IMR-90 (cell line): ENCODE results near the gene PTMS. TPM values are rescaled to one million over a fixed set of nuclear protein-coding genes. Genes with fewer than 3 reads are reported as not detected.

Experiments used
- ATAC-seq: fragments of 200-7000 bp; cut with Tn5 transposase; 2 replicates; pipeline ENCODE4 v1.9.1; 2020; ENCODE audit warnings: low read depth, mild to moderate bottlenecking, moderate library complexity
- BruUV-seq: library from RNA; stranded (reverse); fragments of 400-500 nt; replicated peaks from 2 replicates; lab custom pipeline; 2021; lab: Mats Ljungman, UMichigan
- CTCF ChIA-PET: fragments of 300-600 bp; formaldehyde crosslinking; extraction: SDS; loops from one replicate; lab custom pipeline; 2021; ENCODE audit warnings: antibody characterized with exemption; lab: Yijun Ruan, JAX
- POLR2A ChIA-PET: fragments of 300-600 bp; sonication (Branson Sonifier 250); formaldehyde crosslinking; loops from one replicate; lab custom pipeline; 2022; ENCODE audit warnings: antibody characterized with exemption; ENCODE audit not compliant: unreplicated experiment; lab: Charles Lee
- DNase-seq: peaks from one replicate; pipeline ENCODE4 v3.0.0; 2013
- H2AFZ ChIP-seq: replicated peaks from 2 replicates; pipeline ENCODE3; 2013; ENCODE audit warnings: low read length, mild to moderate bottlenecking; ENCODE audit not compliant: poor library complexity
- H2AK5ac ChIP-seq: 2 replicates; pipeline ENCODE4 v1.6.1; 2013; ENCODE audit warnings: low read depth, low read length, inconsistent platforms
- H2AK9ac ChIP-seq: replicated peaks from 2 replicates; pipeline ENCODE3; 2013; ENCODE audit warnings: mild to moderate bottlenecking, low read depth, low read length, moderate library complexity; ENCODE audit not compliant: poor library complexity
- H2BK120ac ChIP-seq: 2 replicates; pipeline ENCODE4 v1.6.1; 2013; ENCODE audit warnings: low read depth, low read length, inconsistent platforms
- H2BK15ac ChIP-seq: 3 replicates; pipeline ENCODE4 v1.6.1; 2013; ENCODE audit warnings: low read depth, low read length, inconsistent platforms
- H2BK20ac ChIP-seq: 2 replicates; pipeline ENCODE4 v1.6.1; 2013; ENCODE audit warnings: low read depth, mild to moderate bottlenecking, inconsistent platforms, low read length, moderate library complexity
- H2BK5ac ChIP-seq: 2 replicates; pipeline ENCODE4 v1.6.1; 2013; ENCODE audit warnings: mild to moderate bottlenecking, low read depth, low read length, inconsistent platforms; ENCODE audit not compliant: poor library complexity, severe bottlenecking
- H3K14ac ChIP-seq: replicated peaks from 2 replicates; pipeline ENCODE4 v1.6.1; 2013; ENCODE audit warnings: low read depth, low read length, inconsistent platforms
- H3K18ac ChIP-seq: 2 replicates; pipeline ENCODE4 v1.6.1; 2013; ENCODE audit warnings: low read depth, low read length, control low read depth
- H3K23ac ChIP-seq: 2 replicates; pipeline ENCODE4 v1.6.1; 2013; ENCODE audit warnings: low read depth, low read length, inconsistent platforms
- H3K27ac ChIP-seq: 2 replicates; pipeline ENCODE4 v1.5.1; 2013; ENCODE audit warnings: mild to moderate bottlenecking, control low read depth, low read length; ENCODE audit not compliant: insufficient read depth
- H3K27me3 ChIP-seq: 2 replicates; pipeline ENCODE4 v1.6.1; 2013; ENCODE audit warnings: low read length; ENCODE audit not compliant: control insufficient read depth, insufficient read depth
- H3K36me3 ChIP-seq: 2 replicates; pipeline ENCODE4 v1.6.1; 2013; ENCODE audit warnings: low read length, mixed read lengths; ENCODE audit not compliant: control insufficient read depth, insufficient read depth
- H3K4ac ChIP-seq: 2 replicates; pipeline ENCODE4 v1.6.1; 2013; ENCODE audit warnings: low read depth, low read length, inconsistent platforms
- H3K4me1 ChIP-seq: 2 replicates; pipeline ENCODE4 v1.6.1; 2013; ENCODE audit warnings: low read length, mixed read lengths; ENCODE audit not compliant: control insufficient read depth, insufficient read depth
- H3K4me2 ChIP-seq: 2 replicates; pipeline ENCODE4 v1.6.1; 2013; ENCODE audit warnings: low read depth, mild to moderate bottlenecking, control low read depth, low read length, moderate library complexity
- H3K4me3 ChIP-seq: 2 replicates; pipeline ENCODE4 v1.5.1; 2013; ENCODE audit warnings: low read depth, mild to moderate bottlenecking, control low read depth, low read length, moderate library complexity; ENCODE audit not compliant: insufficient read depth
- H3K56ac ChIP-seq: 2 replicates; pipeline ENCODE4 v1.6.1; 2013; ENCODE audit warnings: low read length, inconsistent platforms; ENCODE audit not compliant: insufficient read depth; ENCODE audit errors: extremely low read depth
- H3K79me1 ChIP-seq, 2 experiments: 2 replicates each; pipeline ENCODE4 v1.6.1; 2013; ENCODE audit warnings: low read length in 2 of 2, inconsistent platforms in 1 of 2, low read depth in 1 of 2
- H3K9ac ChIP-seq: 2 replicates; pipeline ENCODE4 v1.6.1; 2013; ENCODE audit warnings: low read depth, low read length, control low read depth
- H3K9me1 ChIP-seq: 2 replicates; pipeline ENCODE4 v1.6.1; 2013; ENCODE audit warnings: low read length, inconsistent platforms; ENCODE audit not compliant: insufficient read depth
- H3K9me3 ChIP-seq: 2 replicates; pipeline ENCODE4 v1.6.1; 2013; ENCODE audit warnings: low read length; ENCODE audit not compliant: control insufficient read depth, insufficient read depth
- H4K20me1 ChIP-seq: 2 replicates; pipeline ENCODE4 v1.6.1; 2013; ENCODE audit warnings: low read length, inconsistent platforms; ENCODE audit not compliant: insufficient read depth
- H4K5ac ChIP-seq: 2 replicates; pipeline ENCODE4 v1.6.1; 2013; ENCODE audit warnings: mild to moderate bottlenecking, low read depth, low read length, control low read depth
- H4K8ac ChIP-seq, 2 experiments: 2 replicates each; pipeline ENCODE4 v1.6.1; 2013; ENCODE audit warnings: low read depth in 2 of 2, low read length in 2 of 2, control low read depth in 1 of 2, inconsistent platforms in 1 of 2
- H4K91ac ChIP-seq: 2 replicates; pipeline ENCODE4 v1.6.1; 2013; ENCODE audit warnings: low read depth, low read length, inconsistent platforms; ENCODE audit not compliant: insufficient read depth
- BHLHE40 ChIP-seq: fragments of 150-350 bp; IDR thresholded peaks from 2 replicates; pipeline ENCODE4 v1.6.1; 2016; ENCODE audit warnings: mild to moderate bottlenecking, low read depth, low read length
- CEBPB ChIP-seq: IDR thresholded peaks from 2 replicates; pipeline ENCODE4 v1.6.1; 2012; ENCODE audit warnings: low read depth, low read length, improper control_type of control experiment
- CHD1 ChIP-seq: IDR thresholded peaks from 2 replicates; pipeline ENCODE4 v1.6.1; 2012; ENCODE audit warnings: low read depth, low read length, improper control_type of control experiment
- FOS ChIP-seq: fragments of 150-350 bp; IDR thresholded peaks from 2 replicates; pipeline ENCODE4 v1.6.1; 2016; ENCODE audit warnings: low read depth, low read length
- MAFK ChIP-seq: IDR thresholded peaks from 2 replicates; pipeline ENCODE4 v1.6.1; 2012; ENCODE audit warnings: low read depth, low read length, improper control_type of control experiment
- MAZ ChIP-seq: IDR thresholded peaks from 2 replicates; pipeline ENCODE4 v1.6.1; 2012; ENCODE audit warnings: low read depth, mild to moderate bottlenecking, low read length, improper control_type of control experiment, moderate library complexity, borderline replicate concordance
- MXI1 ChIP-seq: IDR thresholded peaks from 2 replicates; pipeline ENCODE4 v1.6.1; 2012; ENCODE audit warnings: low read depth, mild to moderate bottlenecking, low read length, moderate library complexity, borderline replicate concordance
- NFE2L2 ChIP-seq: fragments of 150-350 bp; IDR thresholded peaks from 2 replicates; pipeline ENCODE4 v1.6.1; 2016; ENCODE audit warnings: low read depth, mild to moderate bottlenecking, low read length
- POLR2A ChIP-seq: IDR thresholded peaks from 2 replicates; pipeline ENCODE4 v1.6.1; 2012; ENCODE audit warnings: mild to moderate bottlenecking, low read depth, low read length
- RAD21 ChIP-seq: IDR thresholded peaks from 2 replicates; pipeline ENCODE4 v1.6.1; 2012; ENCODE audit warnings: low read length, improper control_type of control experiment
- RCOR1 ChIP-seq: IDR thresholded peaks from 2 replicates; pipeline ENCODE4 v1.6.1; 2012; ENCODE audit warnings: mild to moderate bottlenecking, low read length, improper control_type of control experiment; ENCODE audit not compliant: insufficient replicate concordance
- RFX5 ChIP-seq: IDR thresholded peaks from 2 replicates; pipeline ENCODE4 v1.8.0; 2012; ENCODE audit warnings: low read depth, mild to moderate bottlenecking, low read length, moderate library complexity
- WGBS, 2 experiments: methylation state at CpG; one replicate each; pipeline versions ENCODE4 v1.1.5 to v1.1.7; 2013; ENCODE audit warnings: missing lambda C conversion rate in 2 of 2; ENCODE audit not compliant: insufficient read length in 1 of 2; ENCODE audit errors: extremely low coverage in 2 of 2; 5-methylcytosine and 5-hydroxymethylcytosine counted together
- dilution Hi-C: fragments of 300-500 bp; cut with HindIII; formaldehyde crosslinking; loops from one replicate; pipeline ENCODE4 v1.14.3; 2018; ENCODE audit warnings: low sequenced_read_pairs; ENCODE audit not compliant: unreplicated experiment
- in situ Hi-C: fragments of 300-500 bp; cut with MboI; formaldehyde crosslinking; loops from 3 replicates; pipeline ENCODE4 v1.14.3; 2019; ENCODE audit warnings: low sequenced_read_pairs, inconsistent platforms, mixed read lengths
- intact Hi-C: fragments of 100-400 bp; cut with micrococcal nuclease; formaldehyde crosslinking; loops from 2 replicates; pipeline ENCODE4 v1.10.0; 2022
- polyA plus RNA-seq, 3 experiments: library from polyadenylated mRNA; depleted of rRNA; stranded (reverse); fragments of >200 nt; gene quantifications; 2 replicates each; pipeline ENCODE4 v1.2.3, GENCODE V29; 2012; ENCODE audit warnings: low replicate concordance in 1 of 3
- total RNA-seq: library from RNA; depleted of rRNA; stranded (reverse); fragments of >200 nt; gene quantifications from 2 replicates; pipeline ENCODE4 v1.2.3, GENCODE V29; 2012
- TF ChIP-seq, protein P1 (sequence below): fragments of 150-350 bp; IDR thresholded peaks from 2 replicates; pipeline ENCODE4 v1.6.1; 2017; ENCODE audit warnings: mild to moderate bottlenecking, antibody characterized with exemption, low read length, low read depth
- TF ChIP-seq, protein P2 (sequence below): conservative IDR thresholded peaks from 2 replicates; pipeline ENCODE4 v1.5.1; 2012; ENCODE audit warnings: mild to moderate bottlenecking, low read depth, low read length, improper control_type of control experiment
- TF ChIP-seq, protein P3 (sequence below): fragments of 150-350 bp; IDR thresholded peaks from 2 replicates; pipeline ENCODE4 v1.6.1; 2016; ENCODE audit warnings: low read depth, mild to moderate bottlenecking, low read length, moderate library complexity, borderline replicate concordance

Gene PTMS
- total and polyA plus RNA-seq, 2 of the 4 experiments (the other 2 are of a cell fraction), result 17.2 to 275 TPM

DNA sequence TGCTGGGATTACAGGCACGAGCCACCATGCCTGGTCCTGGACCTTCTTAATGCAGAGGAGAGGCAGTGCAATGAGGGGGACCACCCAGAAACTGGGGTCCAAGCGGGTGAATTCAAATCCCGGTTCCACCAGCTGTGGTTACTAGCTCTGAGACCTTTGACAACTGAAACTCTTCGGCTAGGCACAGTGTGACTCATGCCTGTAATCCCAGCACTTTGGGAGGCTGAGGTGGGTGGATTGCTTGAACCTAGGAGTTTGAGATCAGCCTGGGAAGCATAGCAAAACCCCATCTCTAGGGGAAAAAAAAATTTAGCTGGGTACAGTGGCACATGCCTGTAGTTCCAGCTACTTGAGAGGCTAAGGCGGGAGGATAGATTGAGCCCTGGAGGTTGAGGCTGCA is 18.1 kb downstream of the PTMS start:
- BruUV-seq, result no TSS peak
- CTCF ChIA-PET, result interaction anchor here (0.6 to 0.7 kb wide), 2 partner anchors 37 to 50 kb away, joined by 3 read pairs; partner anchors contain the start of gene GPR162
- intact Hi-C loops, result no loop called here

More for the DNA sequence above, 18.1 kb downstream of the PTMS start:
- Histone ChIP-seq H2AK5ac (no peak overlapping the region), H3K79me1 (no peaks in the 10 kb centered on the region), H4K20me1 (no peaks in the 10 kb centered on the region), H3K9me1 (peaks cover 8% of the 10 kb centered on the region; the same call in 1 of the 2 replicates), H3K14ac (no peak overlapping the region), H3K9me3 (no peaks in the 10 kb centered on the region), H2BK20ac (no peak overlapping the region), H3K4me2 (no peak overlapping the region), H3K9ac (no peak overlapping the region), H2BK120ac (no peak overlapping the region), H2BK5ac (no peak overlapping the region), H4K5ac (no peak overlapping the region), H3K27ac (no peak overlapping the region), H3K4me1 (peaks cover 4% of the 10 kb centered on the region), H3K36me3 (no peaks in the 10 kb centered on the region), H4K91ac (no peak overlapping the region), H2BK15ac (no peak overlapping the region), H3K56ac (no peak overlapping the region), H2AFZ (peak overlapping the region; percentile 32), H3K4me3 (no peak overlapping the region), H4K8ac (no peak overlapping the region), H2AK9ac (peak overlapping the region; percentile 55), H3K18ac (no peak overlapping the region), H3K23ac (no peak overlapping the region), H3K4ac (no peak overlapping the region), H3K27me3 (no peaks in the 10 kb centered on the region)
- no peak for DNase-seq
- TF ChIP-seq, protein P1, sequence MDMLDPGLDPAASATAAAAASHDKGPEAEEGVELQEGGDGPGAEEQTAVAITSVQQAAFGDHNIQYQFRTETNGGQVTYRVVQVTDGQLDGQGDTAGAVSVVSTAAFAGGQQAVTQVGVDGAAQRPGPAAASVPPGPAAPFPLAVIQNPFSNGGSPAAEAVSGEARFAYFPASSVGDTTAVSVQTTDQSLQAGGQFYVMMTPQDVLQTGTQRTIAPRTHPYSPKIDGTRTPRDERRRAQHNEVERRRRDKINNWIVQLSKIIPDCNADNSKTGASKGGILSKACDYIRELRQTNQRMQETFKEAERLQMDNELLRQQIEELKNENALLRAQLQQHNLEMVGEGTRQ, result no peak
- TF ChIP-seq, protein P2, sequence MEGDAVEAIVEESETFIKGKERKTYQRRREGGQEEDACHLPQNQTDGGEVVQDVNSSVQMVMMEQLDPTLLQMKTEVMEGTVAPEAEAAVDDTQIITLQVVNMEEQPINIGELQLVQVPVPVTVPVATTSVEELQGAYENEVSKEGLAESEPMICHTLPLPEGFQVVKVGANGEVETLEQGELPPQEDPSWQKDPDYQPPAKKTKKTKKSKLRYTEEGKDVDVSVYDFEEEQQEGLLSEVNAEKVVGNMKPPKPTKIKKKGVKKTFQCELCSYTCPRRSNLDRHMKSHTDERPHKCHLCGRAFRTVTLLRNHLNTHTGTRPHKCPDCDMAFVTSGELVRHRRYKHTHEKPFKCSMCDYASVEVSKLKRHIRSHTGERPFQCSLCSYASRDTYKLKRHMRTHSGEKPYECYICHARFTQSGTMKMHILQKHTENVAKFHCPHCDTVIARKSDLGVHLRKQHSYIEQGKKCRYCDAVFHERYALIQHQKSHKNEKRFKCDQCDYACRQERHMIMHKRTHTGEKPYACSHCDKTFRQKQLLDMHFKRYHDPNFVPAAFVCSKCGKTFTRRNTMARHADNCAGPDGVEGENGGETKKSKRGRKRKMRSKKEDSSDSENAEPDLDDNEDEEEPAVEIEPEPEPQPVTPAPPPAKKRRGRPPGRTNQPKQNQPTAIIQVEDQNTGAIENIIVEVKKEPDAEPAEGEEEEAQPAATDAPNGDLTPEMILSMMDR, result no peak
- no peak for TF ChIP-seq NFE2L2
- no peak for TF ChIP-seq CHD1
- TF ChIP-seq RAD21, result no peak
- no peak for TF ChIP-seq RFX5
- no peak for TF ChIP-seq BHLHE40
- no peak for TF ChIP-seq MXI1
- TF ChIP-seq POLR2A, result no peak
- TF ChIP-seq MAFK, result no peak
- no peak for TF ChIP-seq CEBPB
- no peak for TF ChIP-seq FOS
- TF ChIP-seq, protein P3, sequence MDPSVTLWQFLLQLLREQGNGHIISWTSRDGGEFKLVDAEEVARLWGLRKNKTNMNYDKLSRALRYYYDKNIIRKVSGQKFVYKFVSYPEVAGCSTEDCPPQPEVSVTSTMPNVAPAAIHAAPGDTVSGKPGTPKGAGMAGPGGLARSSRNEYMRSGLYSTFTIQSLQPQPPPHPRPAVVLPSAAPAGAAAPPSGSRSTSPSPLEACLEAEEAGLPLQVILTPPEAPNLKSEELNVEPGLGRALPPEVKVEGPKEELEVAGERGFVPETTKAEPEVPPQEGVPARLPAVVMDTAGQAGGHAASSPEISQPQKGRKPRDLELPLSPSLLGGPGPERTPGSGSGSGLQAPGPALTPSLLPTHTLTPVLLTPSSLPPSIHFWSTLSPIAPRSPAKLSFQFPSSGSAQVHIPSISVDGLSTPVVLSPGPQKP, result no peak
- TF ChIP-seq MAZ, result no peak
- no peak for TF ChIP-seq RCOR1
- ATAC-seq, result peak; percentile 33; the same call in 1 of the 2 replicates
- POLR2A ChIA-PET, result no interaction called here
- in situ Hi-C loops, result no loop called here
- dilution Hi-C loops, result no loop called here
- WGBS, 2 experiments, result 52% methylated on average over 4 of the region's 5 CpGs; no CpG with 5 or more reads in 1 of the 2 experiments
